HG03045 (cell line): ENCODE data around the gene ASIC4.

ENCODE experiments used
- ATAC-seq: cut with Tn5 transposase; IDR thresholded peaks from one replicate; pipeline ENCODE4 v1.9.1; 2021; ENCODE audit warnings: mild to moderate bottlenecking, moderate library complexity; ENCODE audit not compliant: unreplicated experiment

Gene ASIC4, protein sequence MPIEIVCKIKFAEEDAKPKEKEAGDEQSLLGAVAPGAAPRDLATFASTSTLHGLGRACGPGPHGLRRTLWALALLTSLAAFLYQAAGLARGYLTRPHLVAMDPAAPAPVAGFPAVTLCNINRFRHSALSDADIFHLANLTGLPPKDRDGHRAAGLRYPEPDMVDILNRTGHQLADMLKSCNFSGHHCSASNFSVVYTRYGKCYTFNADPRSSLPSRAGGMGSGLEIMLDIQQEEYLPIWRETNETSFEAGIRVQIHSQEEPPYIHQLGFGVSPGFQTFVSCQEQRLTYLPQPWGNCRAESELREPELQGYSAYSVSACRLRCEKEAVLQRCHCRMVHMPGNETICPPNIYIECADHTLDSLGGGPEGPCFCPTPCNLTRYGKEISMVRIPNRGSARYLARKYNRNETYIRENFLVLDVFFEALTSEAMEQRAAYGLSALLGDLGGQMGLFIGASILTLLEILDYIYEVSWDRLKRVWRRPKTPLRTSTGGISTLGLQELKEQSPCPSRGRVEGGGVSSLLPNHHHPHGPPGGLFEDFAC

DNA sequence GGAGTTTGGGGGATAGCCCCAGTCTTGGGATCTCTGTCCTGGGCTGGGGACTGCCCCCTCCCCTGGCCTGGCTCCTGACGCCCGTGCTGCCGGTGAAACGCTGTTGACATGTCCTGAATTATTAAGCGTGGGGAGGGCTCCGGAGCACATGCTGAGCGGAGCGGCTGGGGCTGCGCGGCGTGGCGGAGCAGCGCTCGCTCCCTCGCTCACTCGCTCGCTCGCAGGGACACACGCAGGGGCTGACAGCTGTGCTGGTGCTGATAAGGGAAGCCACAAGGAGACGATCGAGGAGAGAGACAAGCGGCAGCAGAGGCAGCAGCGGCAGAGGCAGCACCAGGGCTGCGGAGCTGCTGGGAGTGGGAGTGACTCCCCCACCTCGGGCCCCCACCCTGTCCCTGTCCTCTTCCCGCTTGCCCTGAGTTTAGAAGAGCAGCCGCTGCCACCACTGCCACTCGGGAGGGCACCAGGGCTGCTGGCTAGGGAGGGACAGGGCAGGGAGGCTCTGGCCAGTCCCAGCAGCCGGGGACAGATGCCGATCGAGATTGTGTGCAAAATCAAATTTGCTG lies at the start of gene ASIC4:
Gene ASIC4 (plus strand): TSS at position 287 of the 566 bp plus-strand sequence. CDS start 243 bp downstream, at position 530.
- no peak for ATAC-seq

DNA sequence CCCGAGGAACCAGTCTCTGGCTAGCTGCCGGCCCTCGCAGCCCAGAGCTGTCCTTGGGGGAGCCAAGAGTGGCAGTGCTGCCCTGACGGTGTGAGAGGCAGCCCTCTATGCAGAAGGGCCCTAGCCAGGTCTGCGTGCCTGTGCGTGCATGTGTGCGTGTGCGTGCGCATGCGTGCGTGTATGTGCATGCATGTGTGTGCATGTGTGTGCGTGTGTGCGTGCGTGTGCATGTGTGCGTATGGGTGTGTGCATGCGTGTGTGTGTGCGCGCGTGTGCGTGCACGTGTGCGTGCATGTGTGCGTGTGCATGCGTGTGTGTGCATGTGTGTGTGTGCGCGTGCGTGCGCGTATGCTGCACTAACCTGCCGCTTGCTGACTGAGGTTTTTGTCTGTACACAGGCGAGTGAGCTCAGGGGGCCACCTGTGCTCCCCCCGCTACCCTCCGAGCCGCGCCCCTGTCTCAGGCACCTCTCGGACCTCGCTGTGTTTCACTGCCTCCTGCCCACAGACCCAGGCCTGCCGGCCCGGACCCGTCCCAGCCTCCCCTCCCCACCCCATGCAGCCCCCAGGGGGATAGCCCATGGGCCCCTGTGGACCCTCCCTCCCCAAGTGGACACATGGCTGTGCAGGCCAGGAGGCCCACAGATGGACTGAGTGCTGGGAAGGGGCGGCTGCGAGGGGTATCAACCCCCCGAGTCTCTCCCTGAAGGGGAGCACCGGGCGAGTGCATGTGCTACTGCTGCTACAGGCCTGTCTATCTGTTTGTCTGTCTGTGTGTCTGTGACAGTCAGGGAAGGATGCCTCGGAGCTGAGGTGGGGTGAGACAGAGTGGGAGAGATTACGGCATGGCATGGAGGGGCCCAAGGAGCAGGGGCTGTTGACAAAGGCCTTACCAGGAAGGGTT lies 48.4 kb upstream of the ASIC4 start:
- no peak for ATAC-seq

DNA sequence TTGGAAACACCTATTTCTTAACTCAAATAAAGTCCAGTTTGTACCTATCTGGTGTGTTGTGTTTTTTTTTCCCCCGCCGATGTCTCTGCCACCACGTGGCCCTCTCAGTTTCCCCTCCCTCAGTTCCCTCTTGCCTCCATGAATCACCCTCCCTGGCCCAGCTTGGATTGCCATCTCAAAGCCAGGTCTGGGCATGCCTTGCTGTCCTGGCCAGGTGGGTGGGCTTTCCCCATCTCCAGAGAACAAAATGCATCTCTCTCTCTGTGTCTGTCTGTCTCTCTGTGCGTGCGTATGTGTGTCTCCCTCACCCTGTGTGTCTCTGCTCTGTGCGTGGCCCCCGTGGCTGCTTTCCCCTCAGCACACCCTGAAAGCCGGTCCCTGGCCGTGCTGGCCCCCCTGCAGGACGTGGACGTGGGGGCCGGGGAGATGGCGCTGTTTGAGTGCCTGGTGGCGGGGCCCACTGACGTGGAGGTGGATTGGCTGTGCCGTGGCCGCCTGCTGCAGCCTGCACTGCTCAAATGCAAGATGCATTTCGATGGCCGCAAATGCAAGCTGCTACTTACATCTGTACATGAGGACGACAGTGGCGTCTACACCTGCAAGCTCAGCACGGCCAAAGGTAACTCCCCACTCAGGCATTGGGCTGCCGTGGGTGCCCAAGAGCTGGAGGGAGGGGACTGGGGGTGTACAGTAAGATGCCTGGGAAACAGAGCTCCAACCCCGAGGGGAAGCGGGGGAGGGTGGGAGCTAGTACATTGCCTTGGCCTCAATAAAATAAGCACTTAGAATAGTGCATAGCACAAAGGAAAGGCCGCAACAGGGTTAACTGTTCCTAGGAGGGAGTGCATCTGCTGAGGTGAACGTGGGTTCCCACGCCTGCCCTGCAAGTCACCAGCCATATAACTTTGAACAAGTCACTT lies 47.2 kb upstream of the ASIC4 start:
- no peak for ATAC-seq

DNA sequence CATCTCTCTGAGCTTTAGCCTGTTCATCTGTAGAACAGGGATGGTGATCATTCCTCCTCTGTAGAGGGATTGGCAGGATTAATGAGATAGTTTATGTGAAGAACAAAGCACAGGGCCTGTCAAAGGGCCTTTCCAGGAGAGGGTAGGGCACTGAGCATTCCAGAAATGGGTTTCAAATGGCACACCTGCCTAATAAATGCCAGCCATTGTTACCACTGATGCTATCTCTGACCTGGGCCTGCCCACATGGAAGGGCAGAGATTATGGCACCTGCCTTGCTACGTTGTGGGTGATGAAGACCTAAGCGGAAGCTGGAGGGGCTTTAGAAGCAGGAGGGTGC lies 46.6 kb upstream of the ASIC4 start:
- no peak for ATAC-seq

DNA sequence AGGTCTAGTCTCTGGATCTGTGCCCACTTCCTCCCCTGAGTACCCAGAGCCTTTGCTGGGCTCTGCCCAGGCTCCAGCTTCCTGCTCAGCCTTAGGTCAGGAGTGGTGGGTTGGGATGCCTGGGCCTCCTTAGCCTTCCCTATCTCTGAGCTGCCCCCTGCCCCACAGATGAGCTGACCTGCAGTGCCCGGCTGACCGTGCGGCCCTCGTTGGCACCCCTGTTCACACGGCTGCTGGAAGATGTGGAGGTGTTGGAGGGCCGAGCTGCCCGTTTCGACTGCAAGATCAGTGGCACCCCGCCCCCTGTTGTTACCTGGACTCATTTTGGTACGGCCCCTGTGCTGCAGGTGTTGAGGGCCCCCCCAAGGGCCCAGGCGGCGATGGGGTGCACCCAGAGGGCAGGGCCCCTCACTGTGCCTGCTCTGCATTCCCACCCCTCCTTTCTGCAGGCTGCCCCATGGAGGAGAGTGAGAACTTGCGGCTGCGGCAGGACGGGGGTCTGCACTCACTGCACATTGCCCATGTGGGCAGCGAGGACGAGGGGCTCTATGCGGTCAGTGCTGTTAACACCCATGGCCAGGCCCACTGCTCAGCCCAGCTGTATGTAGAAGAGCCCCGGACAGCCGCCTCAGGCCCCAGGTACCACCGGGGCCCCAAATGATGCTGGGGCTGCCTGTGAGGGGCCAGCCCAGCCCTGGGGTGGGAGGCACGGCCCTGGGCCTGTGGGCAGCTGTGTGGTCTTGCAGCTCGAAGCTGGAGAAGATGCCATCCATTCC lies 45.7 kb upstream of the ASIC4 start:
- no peak for ATAC-seq

DNA sequence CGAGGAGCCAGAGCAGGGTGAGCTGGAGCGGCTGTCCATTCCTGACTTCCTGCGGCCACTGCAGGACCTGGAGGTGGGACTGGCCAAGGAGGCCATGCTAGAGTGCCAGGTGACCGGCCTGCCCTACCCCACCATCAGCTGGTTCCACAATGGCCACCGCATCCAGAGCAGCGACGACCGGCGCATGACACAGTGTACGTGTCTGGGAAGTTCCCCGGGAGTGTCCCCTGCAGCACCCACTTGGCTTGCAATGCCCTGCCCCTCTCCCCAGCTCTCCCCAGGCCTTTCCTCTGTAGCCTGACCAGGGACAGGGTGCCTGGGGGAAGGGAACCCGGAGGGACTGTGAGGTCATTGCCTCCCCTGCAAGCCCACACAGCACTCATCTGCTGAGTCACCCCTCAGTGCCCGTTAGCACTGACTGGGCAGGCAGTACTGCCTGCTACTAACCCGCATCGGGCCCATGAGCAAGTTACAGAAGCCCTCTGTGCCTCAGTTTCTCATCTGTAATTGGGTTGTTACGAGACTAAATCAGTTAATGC lies 45.0 kb upstream of the ASIC4 start:
- ATAC-seq, result no peak

DNA sequence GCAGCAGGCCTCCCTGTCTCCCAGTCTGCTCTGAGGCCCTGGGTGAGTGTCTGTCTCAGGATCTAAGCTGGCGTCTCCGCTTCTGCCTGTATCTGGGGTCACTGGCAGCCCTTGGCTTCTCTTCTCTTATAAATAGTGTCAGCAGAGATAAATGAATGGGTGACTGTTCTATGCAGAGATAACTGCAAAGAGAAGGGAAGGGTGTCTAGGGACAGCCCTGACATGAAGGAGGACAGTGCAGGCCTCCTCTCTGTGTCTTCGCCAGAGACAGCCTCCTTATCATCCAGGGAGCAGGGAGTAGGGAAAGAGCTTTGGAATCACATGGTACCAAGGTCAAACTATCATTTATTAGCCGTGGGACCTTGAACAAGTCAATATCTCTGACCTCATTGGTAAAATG lies 43.9 kb upstream of the ASIC4 start:
- ATAC-seq, result no peak

DNA sequence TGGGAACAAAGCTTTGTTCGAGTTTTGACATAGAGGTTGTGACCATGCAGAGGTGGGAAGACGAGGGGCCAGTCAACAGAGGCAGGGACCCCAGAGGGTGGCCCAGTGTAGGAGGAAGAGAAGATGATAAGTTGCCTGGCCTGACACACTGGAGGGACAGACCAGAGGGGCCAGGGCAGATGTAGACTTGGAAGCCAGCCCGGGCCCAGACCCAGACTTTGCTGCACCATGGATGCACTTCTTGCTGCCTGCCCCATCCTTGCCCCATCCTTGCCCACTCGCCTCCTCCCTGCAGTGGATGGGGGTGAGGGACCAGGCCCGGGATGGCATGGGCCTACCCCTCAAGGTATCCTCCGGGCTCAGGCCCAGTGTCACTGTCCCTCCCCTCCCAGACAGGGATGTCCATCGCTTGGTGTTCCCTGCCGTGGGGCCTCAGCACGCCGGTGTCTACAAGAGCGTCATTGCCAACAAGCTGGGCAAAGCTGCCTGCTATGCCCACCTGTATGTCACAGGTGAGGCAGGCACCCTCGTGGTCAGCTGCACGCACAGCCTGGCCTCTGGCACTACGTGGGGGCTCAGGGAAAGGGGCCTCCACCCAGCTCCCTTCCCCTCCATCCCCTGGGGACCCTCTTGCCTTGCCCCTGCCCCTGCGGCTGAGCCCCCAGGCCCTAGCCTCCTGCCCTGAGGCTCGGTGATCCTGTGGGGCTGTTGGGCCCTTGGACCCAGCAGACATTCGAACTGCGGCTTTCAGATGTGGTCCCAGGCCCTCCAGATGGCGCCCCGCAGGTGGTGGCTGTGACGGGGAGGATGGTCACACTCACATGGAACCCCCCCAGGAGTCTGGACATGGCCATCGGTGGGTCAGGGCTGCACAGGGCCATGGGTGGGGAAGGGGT lies 42.6 kb upstream of the ASIC4 start:
- no peak for ATAC-seq

DNA sequence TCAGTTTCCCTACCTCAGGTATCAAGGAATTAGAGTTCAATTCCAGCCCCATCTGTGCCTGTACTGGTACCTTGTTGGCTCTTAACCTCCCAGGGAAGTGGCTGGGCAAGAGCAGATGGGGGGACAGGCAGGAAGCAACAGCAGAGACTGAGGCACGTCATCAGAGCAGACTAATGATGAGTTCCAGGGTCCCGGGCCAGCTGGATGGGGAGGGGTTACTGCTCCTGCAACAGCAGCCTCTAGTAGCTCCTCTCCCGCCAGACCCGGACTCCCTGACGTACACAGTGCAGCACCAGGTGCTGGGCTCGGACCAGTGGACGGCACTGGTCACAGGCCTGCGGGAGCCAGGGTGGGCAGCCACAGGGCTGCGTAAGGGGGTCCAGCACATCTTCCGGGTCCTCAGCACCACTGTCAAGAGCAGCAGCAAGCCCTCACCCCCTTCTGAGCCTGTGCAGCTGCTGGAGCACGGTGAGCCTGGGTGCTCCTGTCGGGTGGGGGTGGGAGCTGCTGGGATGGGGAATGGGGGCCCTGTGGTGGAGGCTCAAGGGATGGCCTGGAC lies 41.6 kb upstream of the ASIC4 start:
- no peak for ATAC-seq

DNA sequence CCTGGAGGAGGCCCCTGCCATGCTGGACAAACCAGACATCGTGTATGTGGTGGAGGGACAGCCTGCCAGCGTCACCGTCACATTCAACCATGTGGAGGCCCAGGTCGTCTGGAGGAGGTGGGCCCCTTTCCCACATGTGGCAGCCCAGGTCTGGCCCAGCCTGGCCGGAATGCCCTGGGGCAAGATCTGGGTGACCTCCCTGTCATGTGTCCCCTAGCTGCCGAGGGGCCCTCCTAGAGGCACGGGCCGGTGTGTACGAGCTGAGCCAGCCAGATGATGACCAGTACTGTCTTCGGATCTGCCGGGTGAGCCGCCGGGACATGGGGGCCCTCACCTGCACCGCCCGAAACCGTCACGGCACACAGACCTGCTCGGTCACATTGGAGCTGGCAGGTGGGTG lies 40.8 kb upstream of the ASIC4 start:
- no peak for ATAC-seq

DNA sequence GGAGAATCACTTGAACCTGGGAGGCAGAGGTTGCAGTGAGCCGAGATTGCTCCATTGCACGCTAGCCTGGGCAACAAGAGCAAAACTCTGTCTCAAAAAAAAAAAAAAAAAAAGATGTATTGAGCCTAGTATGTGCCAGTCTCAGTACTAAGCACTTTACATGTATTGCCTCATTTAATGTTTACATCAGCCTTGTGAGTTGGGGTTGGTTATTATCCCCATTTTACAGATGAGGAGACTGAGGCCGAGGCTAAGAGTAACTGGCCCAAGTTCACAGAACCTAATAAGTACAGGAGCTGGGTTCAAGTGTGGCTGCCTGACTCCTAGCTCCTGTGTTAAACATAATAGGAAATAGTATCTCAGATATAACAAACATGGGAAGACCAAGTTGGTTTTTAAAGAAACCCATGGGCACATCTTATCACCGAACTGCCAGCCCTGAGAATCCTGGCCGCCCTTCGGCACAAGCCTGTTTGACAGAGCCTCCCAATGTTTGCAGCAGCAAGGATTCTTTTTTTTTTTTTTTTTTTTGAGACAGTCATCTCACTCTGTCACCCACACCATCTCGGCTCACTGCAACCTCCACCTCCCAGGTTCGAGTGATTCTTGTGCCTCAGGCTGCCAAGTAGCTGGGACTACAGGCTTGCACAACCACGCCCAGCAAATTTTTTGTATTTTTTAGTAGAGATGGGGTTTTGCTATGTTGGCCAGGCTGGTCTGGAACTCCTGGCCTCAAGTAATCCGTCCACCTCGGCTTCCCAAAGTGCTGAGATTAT lies 39.8 kb upstream of the ASIC4 start:
- ATAC-seq, result no peak

DNA sequence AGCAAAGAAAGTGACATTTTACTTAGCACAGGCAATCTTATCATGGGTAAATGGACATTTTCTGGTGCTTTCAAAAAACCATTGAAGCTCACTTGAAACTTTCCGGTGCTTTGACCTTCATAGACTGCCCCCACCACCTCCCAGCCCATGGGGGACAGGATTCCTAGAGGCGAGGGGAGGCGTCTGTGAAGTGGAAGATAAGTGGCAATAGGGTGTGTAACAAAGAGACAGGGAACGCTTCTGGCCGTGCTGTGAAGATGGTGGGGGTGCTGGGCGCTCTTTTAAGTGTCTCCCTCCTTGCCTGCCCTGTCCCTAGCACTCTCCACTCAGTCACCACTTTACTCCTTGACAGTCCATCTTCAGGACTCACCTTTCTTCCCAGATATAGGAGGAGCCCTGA lies 39.0 kb upstream of the ASIC4 start:
- no peak for ATAC-seq

DNA sequence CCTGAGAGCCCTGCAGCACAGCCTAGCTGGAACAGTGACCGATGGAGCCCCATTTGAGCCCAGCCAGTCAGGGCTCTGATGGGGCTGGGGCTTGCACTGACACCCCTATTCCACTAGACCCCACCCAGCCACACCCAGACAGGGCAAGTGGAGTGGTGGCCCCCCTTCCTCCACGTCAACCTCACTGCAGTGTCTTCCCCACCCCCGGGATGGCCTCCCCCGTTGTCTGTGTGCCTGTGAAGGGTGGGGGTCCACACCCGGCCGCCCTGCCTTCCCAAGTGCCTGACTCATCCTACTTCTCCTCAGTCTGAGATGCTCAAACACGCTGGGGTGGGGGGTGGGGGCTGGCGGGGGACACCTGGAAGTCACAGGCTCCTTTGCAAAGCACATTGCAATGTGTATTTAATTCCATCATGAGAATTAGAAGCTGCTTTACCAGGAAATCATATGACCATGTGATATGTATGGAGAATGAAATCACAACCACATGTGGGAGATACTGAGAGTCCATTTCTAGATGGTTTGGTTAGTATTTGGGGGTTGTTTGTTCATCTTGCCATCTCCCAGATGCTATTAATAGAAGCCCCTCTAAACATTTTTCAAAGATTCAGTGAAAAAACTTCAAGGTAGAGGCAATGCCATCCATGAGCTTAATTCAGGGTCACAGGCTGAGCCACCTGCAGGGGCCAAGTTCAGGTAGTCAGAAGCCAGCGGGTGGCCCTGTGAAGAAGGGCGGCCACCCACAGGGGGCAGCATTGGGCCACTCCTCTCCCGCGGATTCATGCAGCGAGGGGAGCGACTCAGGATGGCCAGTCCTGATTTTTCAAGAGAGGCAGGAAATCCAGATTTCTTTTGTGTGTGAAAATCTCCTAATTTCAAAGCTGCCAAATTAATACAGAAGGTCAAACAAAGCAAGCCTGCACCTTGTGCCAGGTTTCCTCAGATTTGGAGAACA lies 38.3 kb upstream of the ASIC4 start:
- no peak for ATAC-seq

DNA sequence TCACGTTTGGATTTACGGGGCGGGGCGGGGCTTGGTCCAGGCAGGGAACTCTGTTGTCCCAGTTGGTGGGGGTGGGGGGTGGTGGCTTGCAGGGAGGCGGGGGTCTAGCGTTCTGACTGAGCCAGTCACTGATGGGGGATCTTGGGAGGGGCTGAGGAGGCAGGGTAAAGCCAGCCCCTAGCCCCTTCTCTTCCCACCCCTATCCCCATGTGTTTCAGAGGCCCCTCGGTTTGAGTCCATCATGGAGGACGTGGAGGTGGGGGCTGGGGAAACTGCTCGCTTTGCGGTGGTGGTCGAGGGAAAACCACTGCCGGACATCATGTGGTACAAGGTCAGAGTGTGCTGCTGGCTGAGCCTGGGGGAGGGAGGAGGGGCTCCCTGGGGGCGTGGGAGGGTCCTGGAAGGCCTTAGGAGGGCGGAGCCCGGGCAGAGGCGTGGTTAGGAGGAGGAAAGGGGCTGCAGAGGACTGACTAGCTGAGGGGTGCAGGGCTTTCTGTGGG lies 37.6 kb upstream of the ASIC4 start:
- ATAC-seq, result no peak

DNA sequence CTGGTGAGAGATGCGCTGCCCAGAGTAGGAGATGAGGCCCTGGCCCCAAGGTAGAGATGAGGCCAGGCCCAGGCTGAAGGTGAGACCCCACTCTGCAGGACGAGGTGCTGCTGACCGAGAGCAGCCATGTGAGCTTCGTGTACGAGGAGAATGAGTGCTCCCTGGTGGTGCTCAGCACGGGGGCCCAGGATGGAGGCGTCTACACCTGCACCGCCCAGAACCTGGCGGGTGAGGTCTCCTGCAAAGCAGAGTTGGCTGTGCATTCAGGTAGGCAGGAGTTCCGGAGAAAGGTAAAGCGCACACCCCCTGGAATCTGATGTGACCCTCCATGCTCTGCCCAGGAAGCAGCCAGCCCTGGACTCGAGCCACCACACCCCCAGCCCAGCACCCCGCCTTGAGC lies 37.1 kb upstream of the ASIC4 start:
- no peak for ATAC-seq

DNA sequence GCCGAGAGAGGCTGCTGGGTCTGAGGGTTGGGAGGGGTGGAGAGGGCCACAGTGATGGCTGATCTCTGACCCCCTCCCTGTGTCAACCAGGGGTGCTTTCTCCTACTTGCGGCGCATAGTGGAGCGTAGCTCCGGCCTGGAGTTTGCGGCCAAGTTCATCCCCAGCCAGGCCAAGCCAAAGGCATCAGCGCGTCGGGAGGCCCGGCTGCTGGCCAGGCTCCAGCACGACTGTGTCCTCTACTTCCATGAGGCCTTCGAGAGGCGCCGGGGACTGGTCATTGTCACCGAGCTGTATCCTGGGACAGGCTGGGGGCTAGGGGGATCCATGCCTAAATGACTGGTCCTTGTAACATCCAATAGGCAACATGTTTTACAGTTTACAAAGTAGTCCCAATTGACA lies 36.5 kb upstream of the ASIC4 start:
- no peak for ATAC-seq
